Activated CD8-positive, alpha-beta memory T cell treated with anti-CD3 and anti-CD28 coated beads, Interleukin-2, amount 50 U/mL, for 24 hours (primary cell): Measurements from ENCODE around the gene PTPRT.

ENCODE experiments used
- DNase-seq: peaks from one replicate; pipeline ENCODE4 v3.0.0-alpha.2; 2020; ENCODE audit errors: extremely low read depth

The PTPRT gene

DNA sequence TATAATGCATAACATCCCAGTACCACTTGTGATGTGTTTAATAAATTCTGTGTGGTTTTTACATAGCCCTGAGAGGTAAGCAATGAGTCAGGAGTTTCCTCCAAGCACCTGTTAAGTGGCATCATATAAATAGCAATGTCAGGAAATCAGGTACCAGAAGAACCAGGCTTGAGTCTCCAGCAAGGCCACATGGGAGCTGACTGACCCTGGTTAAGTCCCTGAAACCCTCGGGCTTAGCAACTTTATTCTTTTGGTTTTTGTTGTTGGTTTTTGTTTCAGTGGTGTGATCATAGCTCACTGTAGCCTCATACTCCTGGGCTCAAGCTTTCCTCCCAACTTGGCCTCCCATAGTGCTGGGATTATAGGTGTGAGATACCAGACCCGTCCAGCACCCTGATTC, 70.0 kb downstream of the PTPRT start:
- no peak for DNase-seq

DNA sequence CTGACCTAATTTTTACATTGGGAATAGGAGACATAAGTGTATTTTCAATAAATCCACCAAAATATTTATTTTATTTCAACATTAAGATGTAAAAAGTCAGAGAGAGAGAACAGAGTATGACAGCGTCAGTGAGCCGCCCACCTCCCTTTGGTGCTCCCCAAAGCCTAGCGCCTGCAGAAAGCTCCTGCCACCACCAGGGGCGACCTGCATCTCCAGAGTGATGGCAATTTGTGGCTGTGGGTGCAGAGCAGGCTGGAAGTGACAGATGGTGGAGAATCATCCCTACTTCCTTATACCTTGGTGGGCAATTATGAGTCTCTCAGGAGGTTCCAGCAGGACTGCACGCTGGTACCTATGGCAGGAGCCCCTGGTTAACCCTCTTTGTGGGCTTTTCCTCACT, 87.3 kb downstream of the PTPRT start:
- no peak for DNase-seq

DNA sequence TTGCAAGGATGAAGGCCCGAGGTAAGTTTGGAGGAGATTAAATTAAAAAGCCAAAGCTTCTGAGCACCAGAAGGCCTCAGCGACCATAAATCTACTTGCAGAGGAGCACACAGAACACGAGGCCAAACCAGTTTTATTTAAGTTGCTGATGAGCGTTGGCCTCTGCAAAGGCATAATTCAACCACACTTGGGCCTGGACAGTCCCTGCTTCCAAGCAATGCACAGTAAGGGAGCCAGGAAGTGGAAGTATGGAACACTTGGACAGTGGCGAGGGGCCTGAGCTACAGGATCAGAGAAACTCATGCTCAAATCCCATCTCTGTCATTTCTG, 92.8 kb downstream of the PTPRT start:
- no peak for DNase-seq

DNA sequence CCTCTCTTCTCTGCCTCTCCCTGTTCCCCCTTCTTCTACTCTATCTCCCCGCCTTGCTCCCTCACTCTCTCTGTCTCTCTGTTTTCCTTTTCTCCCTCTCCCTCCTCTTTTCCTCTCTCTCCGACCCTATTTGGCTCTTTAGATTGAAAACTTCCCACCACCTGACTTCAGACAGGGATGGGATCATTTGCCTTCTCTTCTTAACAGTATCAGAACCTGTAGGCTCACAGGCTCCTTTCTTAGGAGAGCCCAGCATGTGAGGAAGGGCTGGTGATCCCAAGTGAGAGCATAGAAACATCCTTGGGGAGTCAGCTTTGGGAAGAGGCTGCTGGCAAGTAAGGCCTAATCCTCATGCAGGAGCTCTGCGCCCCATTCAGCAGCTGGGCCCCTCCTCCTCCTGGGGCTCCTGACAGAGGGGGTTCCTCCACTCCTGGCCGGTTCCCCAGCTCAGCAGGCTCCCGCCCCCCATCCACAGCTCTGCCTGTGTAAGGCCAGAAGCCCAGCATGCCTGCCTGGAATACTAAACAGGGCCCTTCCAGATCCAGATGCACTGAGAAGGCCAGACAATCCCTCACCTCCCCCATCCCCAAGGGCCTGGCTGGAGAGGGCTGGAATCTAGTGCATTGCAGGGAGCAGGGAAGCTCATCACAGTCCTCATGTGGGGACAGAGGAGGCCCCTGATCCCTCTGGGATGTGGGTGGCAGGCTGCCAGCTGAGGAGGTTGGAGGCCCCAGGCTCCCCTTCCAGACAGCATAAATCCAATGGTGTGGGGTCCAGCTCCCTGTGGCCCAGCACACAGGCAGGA, 93.4 kb downstream of the PTPRT start:
- no peak for DNase-seq

DNA sequence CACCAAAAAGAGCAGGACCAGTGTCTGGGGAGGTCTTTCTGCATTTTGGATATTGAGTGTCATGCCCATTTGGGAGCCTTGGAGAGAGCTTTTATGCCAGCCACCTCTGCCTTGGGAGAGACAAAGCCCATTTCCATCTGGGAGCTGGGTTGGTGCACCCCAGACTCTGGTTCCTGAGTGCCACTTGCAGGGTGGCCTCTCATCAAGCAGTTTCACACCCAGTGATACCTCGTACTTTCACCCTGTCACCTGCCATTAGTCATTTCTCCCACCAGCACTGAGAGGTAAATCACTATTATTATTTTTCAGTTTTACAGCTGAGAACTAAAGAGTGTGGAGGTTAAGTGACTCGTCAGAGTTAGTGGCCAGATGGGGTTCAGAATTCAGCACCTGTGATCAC, 94.7 kb downstream of the PTPRT start:
- no peak for DNase-seq

DNA sequence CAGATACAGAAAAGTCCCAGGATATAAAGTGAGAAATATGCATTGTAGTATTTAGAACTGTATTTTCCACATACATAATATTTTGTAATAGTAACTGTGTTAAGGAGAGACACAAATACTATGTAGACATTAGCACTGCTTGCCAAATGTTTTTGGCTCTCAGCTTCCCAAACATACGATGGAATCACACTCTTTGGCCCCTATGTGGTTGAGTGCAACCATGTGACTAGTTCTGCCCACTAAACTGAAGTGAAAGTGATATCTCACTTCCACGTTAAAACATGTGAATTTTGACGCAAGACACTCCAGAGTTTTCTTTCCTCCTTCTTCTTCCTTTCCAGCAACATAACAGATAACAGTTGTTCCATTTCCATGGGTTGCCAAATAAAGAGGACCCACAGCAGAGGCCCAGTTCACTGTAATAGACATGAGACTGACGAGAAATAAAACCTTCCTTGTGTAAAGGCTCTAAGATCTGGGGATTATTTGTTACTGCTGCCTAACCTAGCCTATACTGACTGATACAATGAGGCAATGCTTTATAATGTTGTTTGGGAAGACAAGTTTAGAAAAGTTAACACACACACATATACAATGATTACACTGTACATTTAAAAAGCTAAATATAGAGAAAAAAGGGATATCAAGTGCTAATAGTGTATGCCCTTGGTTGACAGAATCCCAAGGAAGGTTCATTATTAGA, 97.2 kb downstream of the PTPRT start:
- DNase-seq: no peak

DNA sequence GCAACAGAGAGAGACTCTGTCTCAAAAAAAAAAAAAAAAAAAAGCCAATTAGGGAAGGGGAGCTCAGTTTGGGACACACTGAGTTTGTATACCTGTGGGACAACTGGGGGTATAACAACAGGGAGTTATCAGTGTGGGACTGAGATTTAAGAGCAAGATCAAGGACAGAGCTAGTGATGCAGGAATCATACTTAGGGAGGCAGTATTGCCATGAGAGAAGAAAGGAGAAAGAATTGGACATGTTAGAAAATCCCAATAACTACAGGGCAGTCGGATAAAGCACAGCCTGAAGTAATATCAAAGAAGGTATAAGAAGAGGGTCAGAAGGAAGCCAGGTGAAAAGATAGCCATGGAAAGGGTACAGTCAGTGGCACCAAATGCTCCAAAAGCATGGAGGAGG, 121.2 kb downstream of the PTPRT start:
- no peak for DNase-seq

DNA sequence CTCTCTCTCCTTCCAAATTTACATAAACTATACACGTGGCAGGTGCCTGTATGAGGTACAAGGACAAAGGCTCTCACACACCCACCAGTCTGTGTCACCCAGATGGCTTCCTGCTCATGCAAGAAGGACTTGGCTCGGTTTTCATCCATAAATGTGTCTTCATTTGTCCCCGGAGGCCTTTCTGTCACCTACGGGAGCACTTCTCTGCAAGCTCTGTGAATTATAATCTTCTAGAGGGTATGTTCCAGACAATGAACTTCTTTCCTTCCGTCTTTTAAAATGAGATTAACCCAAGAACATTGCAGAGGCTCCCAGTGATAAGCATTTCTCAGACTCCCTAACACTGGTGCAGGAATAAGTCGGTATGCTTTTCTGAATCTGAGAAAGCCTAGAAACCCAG, 123.6 kb downstream of the PTPRT start:
- no peak for DNase-seq

DNA sequence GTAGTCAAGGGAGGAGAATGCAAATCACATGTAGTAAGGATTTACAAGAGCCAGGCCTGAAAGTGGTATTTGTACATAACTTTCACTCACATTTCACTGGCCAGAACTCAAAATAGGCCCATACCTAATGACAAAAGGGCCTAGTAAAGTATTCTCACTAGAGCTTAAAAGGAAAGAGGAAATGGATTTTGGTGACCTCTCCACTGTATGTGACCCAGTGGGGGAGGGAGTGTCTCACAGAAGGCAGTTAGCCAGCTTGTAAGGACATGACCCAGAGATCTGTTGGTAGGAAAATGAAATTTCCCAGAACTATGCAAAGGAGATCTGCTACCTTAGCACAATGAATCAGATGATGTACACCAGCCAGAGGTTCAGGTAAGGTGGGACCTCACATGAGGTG, 124.4 kb downstream of the PTPRT start:
- no peak for DNase-seq

DNA sequence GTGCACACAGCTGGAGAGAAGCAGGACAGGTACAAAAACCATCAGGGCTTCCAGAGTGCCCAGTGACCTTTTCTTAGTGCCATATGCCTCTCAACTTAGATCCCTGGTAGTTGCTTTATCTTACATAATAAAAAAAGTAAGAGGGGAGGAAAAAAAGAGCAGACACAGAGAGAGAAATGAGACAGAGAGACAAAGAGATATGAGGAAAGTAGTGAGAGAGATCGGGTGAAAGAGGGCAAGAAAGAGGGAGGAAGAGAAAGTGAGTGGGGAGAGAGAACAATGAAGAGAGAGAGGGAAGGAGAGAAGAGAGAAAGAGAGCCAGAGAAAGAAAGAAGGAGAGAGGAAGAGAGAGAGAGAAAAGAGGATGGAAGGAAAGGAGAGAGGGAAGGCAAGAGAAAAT, 131.6 kb downstream of the PTPRT start:
- DNase-seq: no peak

DNA sequence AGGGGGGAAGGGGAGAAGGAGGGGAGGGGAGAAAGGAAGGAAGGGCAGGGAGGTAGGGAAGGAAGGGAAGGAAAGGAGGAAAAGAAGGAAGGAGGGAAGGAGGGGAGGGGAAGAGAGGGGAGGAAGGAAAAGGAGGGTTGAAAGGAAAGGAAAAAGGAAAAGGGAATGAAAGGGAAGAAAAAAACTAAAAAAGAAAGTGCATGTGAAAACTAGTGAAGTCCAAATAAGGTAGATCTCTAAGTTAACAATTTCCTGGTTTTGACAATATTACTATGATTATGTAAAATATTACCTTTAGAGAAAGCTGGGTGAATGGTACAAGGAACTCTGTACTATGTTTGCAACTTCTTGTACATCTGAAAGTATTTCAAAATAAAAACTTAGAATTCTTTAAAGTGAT, 132.4 kb downstream of the PTPRT start:
- no peak for DNase-seq

DNA sequence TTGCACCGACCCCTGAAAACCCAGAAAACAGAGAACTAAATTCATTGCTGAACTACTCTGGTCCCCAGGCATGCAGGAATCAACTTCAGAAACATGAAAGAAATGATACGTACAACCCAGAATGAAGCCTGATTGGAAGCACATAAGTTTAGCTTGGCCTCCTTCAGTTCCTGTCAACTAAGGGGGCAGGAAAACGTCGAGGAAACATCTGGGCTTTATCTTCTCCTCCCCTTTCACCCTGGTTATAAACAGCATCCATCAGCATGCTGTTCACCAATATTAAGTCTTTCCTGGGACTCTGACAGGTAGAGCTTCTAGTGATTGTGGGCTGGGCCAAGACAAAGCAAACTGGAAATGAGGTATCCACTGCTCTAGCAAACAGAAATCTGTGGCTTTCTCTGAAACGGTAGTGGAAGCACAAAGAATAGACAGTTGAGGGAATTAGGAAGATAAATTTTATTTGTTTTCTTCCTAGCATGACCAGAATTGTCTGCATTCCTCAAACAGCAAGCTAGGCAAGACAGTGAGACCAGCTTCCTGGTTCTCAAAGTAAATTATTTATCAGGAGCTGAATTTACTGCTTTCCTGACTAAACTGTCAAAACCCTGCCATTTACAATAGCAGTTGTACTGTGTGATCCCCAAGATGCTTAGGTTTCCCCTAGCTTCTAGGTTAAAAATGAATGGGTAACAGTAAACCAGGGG, 134.4 kb downstream of the PTPRT start:
- DNase-seq: no peak

DNA sequence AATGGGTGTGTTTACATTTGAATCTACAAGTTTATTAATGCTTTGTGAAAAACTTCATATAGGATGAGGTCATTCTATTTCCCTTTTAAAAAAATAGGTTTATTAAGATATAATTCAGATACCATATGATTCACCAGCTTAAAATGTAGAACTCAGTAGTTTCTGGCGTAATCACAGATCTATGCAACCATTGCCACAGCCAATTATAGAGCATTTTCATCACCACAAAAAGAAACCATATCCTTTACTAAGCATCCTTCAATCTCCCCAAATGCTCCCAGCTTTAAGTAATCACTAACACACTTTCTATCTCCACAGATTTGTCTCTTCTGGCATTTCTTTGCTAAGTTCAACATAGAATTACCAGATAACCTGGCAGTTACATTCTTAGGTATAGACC, 137.2 kb downstream of the PTPRT start:
- DNase-seq: no peak

DNA sequence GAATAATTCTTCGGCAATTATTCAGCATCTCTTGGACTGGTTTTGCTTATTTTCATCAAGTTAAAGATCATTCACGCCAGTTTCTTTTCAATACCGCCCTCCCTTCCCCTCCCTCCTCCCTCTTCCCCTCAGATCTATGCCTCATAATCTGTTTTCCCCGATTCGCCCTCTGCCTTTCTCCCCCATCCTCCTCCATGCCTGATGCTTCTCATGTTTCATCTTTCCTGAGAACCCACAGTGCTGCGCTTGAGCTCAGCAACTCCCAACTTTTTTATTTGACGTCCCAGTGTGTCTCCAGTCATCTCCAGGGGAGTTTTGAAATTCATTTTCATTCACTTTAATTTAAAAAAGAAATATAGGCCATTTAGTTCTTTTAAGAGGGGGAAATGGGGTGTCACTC, 142.7 kb downstream of the PTPRT start:
- no peak for DNase-seq

DNA sequence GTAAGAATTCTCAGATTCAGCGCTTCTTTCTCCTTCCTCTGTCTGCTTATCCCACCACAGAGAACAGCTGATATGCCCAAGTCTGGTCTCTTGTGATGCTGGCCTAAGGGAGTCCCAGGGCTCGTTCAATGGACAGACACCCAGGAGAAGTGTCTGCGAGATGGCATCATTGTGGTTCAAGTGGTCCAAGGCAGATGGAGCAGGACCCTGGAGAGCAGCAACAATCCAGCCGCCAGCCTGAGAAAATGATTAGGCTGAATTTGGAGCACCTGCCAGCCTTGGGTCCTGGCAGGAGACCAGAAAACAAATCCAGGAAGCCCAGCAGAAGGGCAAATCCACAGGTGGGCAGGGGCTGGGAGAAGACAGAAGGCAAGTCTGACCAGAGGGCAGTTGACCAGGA, 145.8 kb downstream of the PTPRT start:
- no peak for DNase-seq

DNA sequence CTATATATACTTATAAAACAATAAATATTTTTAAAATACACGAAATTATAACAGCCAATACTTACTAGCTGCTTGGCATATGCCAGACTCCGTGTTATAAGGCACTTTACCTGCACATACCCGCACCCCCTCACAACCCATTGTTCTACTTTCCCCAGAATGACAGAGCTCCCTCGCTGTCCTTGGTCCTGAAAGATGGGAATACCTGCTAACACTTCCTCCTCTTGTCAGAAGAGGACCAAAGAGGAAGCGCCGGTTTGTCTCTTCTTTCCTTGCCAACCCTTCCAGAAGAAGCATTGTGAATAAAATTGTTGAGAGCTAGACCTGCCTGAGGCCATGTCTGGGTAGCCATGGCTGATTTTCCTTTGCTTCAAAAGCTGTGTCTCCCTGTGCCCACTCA, 149.3 kb downstream of the PTPRT start:
- DNase-seq: no peak

DNA sequence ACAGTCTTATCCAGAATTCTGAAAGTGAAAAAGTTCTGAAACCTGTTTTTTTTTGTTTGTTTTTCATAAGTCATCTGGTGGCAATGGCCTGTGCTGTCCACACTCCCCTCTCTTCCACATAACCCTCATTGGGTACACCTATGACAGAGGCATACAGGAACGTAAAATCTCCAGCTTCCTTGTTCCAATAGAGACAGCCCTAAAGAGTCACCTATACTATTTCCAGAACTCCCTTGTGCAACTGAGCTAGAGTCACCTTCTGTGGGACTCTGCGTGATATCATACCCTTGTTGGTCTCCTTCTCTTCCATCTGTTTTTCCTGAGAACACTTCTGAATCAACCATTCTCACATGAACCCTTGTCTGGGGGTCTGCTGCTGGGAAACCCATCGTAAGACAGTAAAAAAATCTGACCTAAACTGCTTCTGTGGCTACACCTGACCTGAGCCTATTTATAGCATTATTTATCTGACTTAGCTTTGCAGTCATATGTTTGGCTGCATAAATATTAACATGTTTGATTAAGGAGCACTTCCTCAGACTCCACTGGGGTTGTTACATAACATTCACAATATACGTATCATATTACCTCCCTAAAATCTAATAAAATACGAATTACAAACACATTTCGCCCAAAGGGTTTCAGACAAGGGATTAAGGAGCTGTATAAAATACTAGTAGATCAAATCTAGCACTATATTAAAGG, 151.9 kb downstream of the PTPRT start:
- DNase-seq: no peak

DNA sequence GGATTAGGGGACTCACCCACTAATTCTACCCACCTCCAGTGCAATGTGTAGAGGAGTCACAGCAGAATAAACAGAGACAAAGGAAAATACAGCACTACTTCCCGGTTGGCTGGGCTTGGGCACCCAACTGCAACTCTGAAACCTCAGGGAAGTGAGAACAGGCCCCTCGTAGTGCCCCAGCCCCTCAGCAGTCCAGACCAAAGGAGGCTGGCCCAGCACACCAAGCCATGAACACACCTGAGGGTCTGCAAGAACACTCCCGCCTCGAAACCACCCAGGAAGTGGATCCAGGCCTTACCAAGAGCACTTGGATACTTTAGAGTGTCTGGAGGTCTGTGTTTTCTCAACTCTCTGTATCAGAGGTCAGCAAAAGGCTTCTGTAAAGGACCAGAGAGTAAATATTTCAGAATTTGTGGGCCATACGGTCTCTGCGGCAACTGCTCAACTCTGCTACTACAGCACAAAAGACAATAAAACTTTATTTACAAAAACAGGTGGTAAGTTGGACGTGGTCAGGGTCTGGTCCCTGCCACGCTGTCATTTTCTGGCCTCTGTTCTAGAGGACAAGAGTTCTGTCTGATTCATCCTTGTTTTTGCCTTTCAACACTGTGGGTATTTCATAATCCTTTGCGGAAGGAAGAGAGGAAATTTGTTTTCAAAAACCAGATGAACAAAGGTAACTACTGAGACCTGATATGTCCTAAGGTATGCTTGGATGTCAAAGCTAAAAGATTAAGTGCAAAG, 154.6 kb downstream of the PTPRT start:
- no peak for DNase-seq

DNA sequence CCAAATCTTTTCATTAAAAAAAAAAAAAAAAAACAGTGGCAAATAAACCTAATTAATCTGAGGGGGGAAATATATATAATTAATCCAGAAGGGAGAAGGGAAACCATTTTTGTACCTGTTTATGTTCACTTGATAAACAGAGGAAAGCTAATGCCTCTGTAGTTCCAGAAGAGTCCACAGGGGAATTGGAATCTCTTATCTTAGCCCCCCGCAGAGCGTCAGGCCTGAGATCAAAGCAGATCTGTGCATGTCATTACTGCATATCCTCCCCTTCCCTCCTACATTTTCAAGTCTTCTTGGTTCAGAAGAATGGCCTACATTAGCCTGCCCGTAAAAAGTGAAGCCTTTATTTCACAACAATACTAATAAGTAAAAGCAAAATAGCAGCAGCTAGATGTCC, 157.2 kb downstream of the PTPRT start:
- DNase-seq: no peak

DNA sequence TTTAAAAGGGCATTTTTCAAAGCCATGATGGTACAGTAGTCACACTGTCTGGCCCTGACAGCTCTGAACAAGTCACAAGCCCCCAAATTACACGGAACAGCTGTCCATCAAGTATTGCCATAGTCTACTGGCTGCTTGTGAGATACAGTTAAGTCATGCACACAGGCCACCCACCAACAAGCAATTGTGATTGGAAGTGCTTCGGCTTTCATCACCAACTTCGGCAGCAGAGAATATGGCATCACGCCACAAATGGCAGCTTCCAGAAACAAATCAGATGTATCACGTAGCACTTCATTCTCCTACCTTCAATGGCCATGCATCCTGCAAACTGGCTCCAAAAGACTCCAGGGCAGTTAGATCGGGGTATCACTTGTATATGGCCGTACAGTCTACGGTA, 160.5 kb downstream of the PTPRT start:
- DNase-seq: no peak

DNA sequence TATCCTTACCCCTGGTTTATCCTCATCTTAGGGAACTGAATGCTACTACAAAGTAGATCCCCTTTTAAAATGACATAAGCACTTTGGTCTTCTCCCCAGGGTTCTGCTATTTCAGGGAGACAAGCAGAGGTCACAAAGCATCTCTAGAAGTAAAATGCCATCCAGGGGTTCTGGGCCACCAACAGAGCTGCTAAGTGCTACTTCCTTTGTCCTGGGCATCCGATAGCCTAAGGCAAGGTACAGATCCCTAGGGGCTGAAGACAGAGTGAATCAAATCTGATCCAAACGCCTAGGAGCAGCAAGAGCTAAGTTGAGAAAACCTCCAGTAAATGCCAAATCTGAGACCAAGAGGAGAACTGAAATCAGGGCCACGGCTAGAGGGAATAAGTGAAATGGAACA, 161.2 kb downstream of the PTPRT start:
- no peak for DNase-seq

DNA sequence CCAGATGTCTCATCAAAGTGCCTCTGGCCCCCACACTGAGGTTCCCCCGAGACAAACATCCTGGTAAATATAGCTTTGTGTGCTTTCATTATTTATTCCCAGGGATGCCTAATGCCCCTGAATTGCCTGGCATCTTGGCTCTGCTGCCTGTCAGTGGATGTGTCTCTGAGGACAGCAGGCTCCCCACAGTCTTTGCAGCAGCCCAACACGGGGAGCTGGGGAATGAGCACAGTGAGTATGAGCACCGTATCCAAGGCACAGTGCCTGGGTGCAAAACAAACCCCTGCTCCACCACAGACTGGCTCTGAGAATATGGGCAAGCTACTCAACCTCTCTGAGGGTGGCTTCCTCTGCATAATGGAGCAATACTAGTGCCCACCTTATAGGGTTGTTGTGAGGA, 165.9 kb downstream of the PTPRT start:
- no peak for DNase-seq
